ENCODE measurements around the gene ARID4B.
"Not testable (repeated sequence)": the region's sequence is repeated elsewhere in the genome, so short reads cannot be mapped to it uniquely, and the experiment has no call there.

Gene ARID4B

GRCh38 chr1:235268379-235269125 lies 59.4 kb downstream of the ARID4B start:
- no peak for ATAC-seq

DNA sequence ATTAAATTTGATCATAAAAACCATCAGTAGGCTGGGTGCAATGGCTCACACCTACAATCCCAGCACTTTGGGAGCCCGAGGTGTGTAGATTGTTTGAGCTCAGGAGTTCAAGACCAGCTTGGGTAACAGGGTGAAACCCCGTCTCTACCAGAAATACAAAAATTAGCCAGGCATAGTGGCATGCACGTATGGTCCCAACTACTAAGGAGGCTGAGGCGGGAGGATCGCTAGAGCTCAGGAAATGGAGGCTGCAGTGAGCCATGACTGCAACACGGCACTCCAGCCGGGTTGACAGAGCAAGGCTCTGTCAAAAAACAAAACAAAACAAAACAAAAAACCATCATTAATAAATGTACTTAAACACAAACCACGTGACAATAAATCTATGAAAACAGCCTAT lies 61.0 kb downstream of the ARID4B start:
- no peak for ATAC-seq

DNA sequence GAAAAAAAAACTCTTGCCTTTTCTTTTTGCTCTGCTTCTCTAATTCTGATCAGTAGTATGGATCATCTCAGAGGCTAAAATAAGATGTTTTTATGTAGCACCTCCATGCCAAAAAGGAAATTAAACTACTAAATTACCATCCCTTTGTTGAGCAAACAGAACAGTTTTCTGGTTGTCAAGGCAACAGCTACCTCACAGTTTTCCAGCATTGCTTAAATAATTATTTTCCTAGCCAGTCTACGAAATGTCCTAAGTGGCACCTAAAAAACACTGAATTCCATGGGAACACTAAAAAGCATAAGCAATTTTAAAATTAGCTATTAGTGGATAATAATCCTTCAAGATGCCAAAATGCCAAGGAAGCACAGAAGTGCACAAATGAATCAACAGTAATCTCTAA lies 61.7 kb downstream of the ARID4B start:
- no peak for ATAC-seq

DNA sequence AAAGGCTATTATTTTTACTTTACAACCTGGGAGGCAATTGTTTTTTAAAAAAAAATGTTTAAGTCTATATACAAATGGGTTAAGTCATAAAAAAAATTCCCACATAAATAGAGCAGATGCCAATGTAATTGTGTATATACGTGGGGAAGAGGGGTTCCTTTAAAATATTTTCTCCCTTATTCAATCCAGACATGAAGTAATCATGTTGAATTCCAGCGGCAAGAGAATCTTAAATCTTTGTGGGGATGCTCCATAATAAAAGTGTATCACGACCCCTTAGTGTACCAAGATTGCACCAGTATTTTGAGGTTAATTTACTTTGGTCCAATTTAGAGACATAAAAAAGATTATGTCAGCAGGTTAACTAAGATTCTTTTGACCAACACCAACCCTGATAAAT lies 62.1 kb downstream of the ARID4B start:
- ATAC-seq, result no peak

DNA sequence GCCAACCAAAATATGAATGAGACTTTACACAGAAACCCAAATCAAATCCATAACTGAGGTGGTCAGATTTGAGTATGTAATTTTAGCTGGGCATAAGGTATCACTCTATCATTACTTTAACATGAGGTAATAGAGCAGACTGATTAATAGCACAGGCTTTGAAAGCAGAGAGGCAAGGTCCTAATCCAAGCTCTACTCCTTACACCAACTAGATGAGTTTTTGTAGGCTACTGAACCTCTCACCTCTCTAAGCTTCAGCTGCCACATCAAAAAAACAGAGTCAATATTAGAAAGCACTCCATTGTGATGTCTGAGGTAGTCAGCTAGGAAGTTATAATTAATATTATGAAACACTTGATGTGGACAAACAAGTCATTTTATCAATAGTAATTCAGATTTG lies 63.7 kb downstream of the ARID4B start:
- peak in 1 of 2 donors; percentile 38 for ATAC-seq

GRCh38 chr1:235262539-235262938 lies 65.4 kb downstream of the ARID4B start:
- no peak for ATAC-seq

GRCh38 chr1:235261243-235261642 lies 66.7 kb downstream of the ARID4B start:
- ATAC-seq, result no peak

GRCh38 chr1:235259133-235259778 lies 68.7 kb downstream of the ARID4B start:
- ATAC-seq, result no peak

- not testable (repeated sequence) for ATAC-seq
Observed at GRCh38 chr1:235258068-235258467, 69.9 kb downstream of the ARID4B start.

- no peak for ATAC-seq
Observed at GRCh38 chr1:235254721-235255120, 73.3 kb downstream of the ARID4B start.

DNA sequence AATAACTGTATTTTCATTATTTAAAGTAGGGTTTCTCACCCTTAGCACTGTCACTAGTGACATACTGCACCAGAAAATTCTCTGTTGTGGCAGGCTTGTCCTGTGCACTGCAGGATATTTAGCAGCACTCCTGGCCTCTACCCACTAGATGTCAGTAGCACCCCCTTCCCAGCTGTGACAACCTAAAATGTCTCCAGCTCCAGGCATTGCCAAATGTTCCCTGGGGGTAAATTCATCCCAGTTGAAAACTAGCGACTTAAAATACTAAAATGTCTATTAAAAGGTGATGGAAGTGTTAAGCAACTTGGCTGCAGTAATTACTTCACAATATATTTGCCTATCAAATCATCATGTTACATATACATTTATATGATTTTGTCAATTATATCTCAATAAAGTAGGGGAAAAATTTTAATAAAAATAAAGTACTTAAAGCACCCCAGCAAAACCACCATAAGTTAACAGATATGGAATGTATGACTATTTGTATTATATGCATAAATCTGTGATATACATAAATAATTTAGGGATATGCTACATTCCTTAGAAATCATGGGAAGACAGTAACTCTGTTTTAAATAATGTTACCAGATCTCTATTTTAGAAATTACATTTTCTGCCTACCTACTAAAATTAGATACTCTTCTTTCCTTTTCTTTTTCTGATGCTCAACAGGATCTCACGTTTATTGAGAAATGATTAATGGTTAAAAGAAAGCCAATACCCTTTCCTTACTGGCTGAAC lies 74.6 kb downstream of the ARID4B start:
- peak; percentile 89 to 92 for ATAC-seq

- no peak for ATAC-seq
Observed at GRCh38 chr1:235250430-235250829, 77.5 kb downstream of the ARID4B start.

GRCh38 chr1:235246022-235246948 lies 81.7 kb downstream of the ARID4B start:
- ATAC-seq, result peak; percentile 56 to 69

DNA sequence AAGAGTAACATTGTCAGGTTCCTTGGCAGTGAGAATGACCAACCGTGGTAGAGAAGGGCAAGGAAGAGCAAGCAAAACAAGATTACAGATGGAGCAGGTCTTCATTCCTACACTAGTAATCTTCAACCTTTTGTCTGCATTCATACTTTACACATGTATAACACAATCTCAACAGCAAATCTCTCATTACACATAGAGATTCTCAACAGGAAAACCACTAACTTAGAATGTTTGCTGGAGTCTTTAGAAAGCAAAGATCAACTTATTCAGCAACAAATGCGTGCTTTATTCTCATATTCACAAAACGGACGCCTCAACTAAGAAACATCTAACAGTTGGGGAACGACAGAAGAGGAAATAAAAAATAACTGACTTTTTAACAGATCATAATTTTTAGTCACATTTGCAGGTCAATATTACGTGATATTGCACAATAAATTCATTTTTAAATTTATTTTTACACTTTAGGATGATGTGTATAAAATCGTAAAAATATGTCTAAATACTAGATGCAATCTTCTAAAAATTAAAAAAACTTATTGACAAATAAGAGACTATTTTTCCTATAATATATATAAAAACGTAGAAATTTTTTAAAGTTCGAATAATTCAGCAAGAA lies 82.9 kb downstream of the ARID4B start:
- no peak for ATAC-seq

DNA sequence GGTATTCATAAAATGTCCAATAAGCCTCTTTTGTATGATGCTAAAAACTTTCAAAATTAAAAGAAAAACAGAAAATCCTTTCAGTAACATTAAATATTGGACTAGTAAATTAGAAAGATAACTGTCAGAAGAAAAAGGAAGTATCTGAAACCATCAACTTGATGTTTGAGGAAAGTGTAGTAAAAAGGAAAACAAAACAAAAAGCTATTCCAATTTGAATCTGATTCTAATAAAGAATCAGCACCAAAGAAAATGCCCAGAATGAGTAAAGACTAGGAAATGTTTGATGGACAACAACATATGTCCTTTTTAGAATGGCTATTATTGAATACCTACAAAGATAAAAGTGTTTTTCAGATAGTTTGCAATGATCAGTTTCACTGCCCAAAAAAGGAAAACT lies 87.0 kb downstream of the ARID4B start:
- no peak for ATAC-seq

GRCh38 chr1:235239851-235240250 lies 88.1 kb downstream of the ARID4B start:
- no peak for ATAC-seq

- no peak for ATAC-seq
Observed at GRCh38 chr1:235238558-235238957, 89.4 kb downstream of the ARID4B start.

DNA sequence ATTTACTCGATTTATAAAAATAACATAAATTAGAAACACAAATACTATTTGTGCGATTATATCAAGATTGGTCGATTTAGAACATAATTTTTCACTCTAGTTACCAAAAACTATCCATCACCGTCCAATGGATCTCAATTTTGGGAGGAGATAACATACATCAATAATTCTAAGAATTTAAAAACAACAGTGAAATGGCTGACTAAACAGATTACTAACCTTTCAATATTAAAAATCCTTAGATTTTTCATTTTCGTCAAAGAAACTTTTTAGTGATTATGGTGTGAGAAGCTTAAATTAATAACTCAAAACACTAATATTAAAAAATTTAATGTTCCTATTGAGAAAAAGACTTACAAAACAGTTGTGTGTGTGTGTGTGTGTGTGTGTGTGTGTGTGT lies 91.9 kb downstream of the ARID4B start:
- ATAC-seq, result no peak

- no peak for ATAC-seq
Observed at GRCh38 chr1:235229868-235230267, 98.1 kb downstream of the ARID4B start.

DNA sequence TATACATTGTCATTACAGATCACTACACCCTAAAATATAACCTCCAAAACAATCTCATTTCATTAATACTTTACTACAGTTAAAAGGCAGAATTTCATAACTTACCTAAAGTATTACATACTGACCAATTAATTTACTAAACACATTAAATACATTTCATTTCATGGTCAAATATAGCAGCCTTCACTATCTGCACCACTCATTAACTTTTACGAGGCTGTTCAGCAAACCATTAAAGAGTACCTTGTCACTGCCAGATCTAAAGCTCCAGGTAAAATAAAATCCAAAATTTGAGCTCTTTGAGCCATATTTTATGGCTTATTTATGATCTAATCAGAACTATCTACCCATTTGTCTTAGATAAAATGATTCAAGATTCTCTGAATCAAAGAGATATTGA lies 100.6 kb downstream of the ARID4B start:
- ATAC-seq, result no peak

GRCh38 chr1:235226933-235227332 lies 101.0 kb downstream of the ARID4B start:
- no peak for ATAC-seq

DNA sequence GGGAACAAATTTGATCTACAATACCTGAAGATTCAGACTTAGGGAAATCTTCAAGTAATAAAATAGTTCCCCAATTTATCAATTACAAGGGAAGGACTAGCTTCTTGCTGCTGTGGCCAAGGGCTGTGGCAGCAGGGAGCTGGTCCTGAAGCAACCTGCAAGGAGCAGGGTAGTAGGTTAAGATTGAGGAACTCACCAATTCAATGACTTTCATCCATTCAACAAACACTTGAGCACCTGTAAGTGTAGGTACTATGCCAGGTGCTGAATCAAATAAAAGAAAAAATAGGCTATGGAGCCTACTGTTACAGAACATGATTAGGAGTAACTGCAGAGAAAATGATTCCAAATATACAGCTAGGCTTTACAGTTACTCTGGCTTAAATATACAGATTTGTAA lies 102.7 kb downstream of the ARID4B start:
- no peak for ATAC-seq

Data from activated CD4-positive, CD25-positive, alpha-beta regulatory T cell treated with anti-CD3 and anti-CD28 coated beads, Interleukin-2, amount 50 U/mL, for 24 hours (primary cell).